ENCODE results near the gene TP73. TPM values are rescaled to one million over a fixed set of nuclear protein-coding genes. Genes with fewer than 3 reads are reported as not detected.

TP73 gene
- total RNA-seq, 1 donor from 2014 or later: 2.2 TPM

GRCh38 chr1:3736131-3736561, 83.8 kb downstream of the TP73 start:
- no peaks in the 10 kb centered on the region for H3K4me1 Mint-ChIP-seq (ENCODE audit: low read depth)
- H3K4me3 Mint-ChIP-seq (ENCODE audit: low read depth): no peak overlapping the region
- TF ChIP-seq CTCF (IDR thresholded peaks at IDR 0.05; ENCODE audit: unreplicated experiment): no peak
- DNase-seq (ENCODE audit: low spot score, unreplicated experiment): no peak
- peaks cover 10% of the 10 kb centered on the region for H3K36me3 Mint-ChIP-seq (ENCODE audit: insufficient read depth)
- H3K9me3 Mint-ChIP-seq (ENCODE audit: low read depth): no peaks in the 10 kb centered on the region
- H3K27ac Mint-ChIP-seq: no peak overlapping the region
- H3K27me3 Mint-ChIP-seq: no peaks in the 10 kb centered on the region

- Mint-ChIP-seq H3K4me3 (ENCODE audit: low read depth) (no peak overlapping the region), H3K36me3 (ENCODE audit: insufficient read depth) (peaks cover 13% of the 10 kb centered on the region), H3K27ac (no peak overlapping the region), H3K27me3 (no peaks in the 10 kb centered on the region), H3K4me1 (ENCODE audit: low read depth) (no peaks in the 10 kb centered on the region), H3K9me3 (ENCODE audit: low read depth) (no peaks in the 10 kb centered on the region)
- no peak for DNase-seq (ENCODE audit: low spot score, unreplicated experiment)
- no peak for TF ChIP-seq CTCF (IDR thresholded peaks at IDR 0.05; ENCODE audit: unreplicated experiment)
These were observed 84.4 kb downstream of the TP73 start for GRCh38 chr1:3736708-3737107.

GRCh38 chr1:3738943-3739342, 86.6 kb downstream of the TP73 start:
- Mint-ChIP-seq H3K36me3 (ENCODE audit: insufficient read depth) (peaks cover 16% of the 10 kb centered on the region), H3K4me3 (ENCODE audit: low read depth) (no peak overlapping the region), H3K27ac (no peak overlapping the region)

GRCh38 chr1:3740042-3740441, 87.7 kb downstream of the TP73 start:
- no peaks in the 10 kb centered on the region for H3K27me3 Mint-ChIP-seq
- H3K9me3 Mint-ChIP-seq (ENCODE audit: low read depth): no peaks in the 10 kb centered on the region

More at GRCh38 chr1:3738943-3739342, 86.6 kb downstream of the TP73 start:
- no peak for DNase-seq (ENCODE audit: low spot score, unreplicated experiment)
- Mint-ChIP-seq H3K27me3 (no peaks in the 10 kb centered on the region), H3K4me1 (ENCODE audit: low read depth) (no peaks in the 10 kb centered on the region), H3K9me3 (ENCODE audit: low read depth) (no peaks in the 10 kb centered on the region)
- no peak for TF ChIP-seq CTCF (IDR thresholded peaks at IDR 0.05; ENCODE audit: unreplicated experiment)

GRCh38 chr1:3740752-3741151, 88.4 kb downstream of the TP73 start:
- no peak overlapping the region for H3K27ac Mint-ChIP-seq
- peaks cover 16% of the 10 kb centered on the region for H3K36me3 Mint-ChIP-seq (ENCODE audit: insufficient read depth)
- H3K4me1 Mint-ChIP-seq (ENCODE audit: low read depth): peaks cover 9% of the 10 kb centered on the region
- H3K4me3 Mint-ChIP-seq (ENCODE audit: low read depth): no peak overlapping the region
- H3K27me3 Mint-ChIP-seq: no peaks in the 10 kb centered on the region
- H3K9me3 Mint-ChIP-seq (ENCODE audit: low read depth): no peaks in the 10 kb centered on the region
- TF ChIP-seq CTCF (IDR thresholded peaks at IDR 0.05; ENCODE audit: unreplicated experiment): no peak
- DNase-seq (ENCODE audit: low spot score, unreplicated experiment): no peak

More at GRCh38 chr1:3740042-3740441, 87.7 kb downstream of the TP73 start:
- no peak overlapping the region for H3K27ac Mint-ChIP-seq
- no peak overlapping the region for H3K4me3 Mint-ChIP-seq (ENCODE audit: low read depth)
- H3K36me3 Mint-ChIP-seq (ENCODE audit: insufficient read depth): peaks cover 16% of the 10 kb centered on the region
- peaks cover 1% of the 10 kb centered on the region for H3K4me1 Mint-ChIP-seq (ENCODE audit: low read depth)
- TF ChIP-seq CTCF (IDR thresholded peaks at IDR 0.05; ENCODE audit: unreplicated experiment): no peak
- DNase-seq (ENCODE audit: low spot score, unreplicated experiment): no peak
